Sigmoid colon (tissue), 4 donors: ENCODE data around the gene KCNN1.

Experiments used
- CTCF ChIP-seq, 4 experiments: fragments of 450-650 bp in 3 of 4; fragments of 200-600 bp in 1 of 4; IDR thresholded peaks; one replicate each; pipeline ENCODE4 v1.5.1; 2016 to 2019; ENCODE audit warnings: antibody characterized with exemption in 4 of 4, mild to moderate bottlenecking in 3 of 4, moderate library complexity in 2 of 4
- EP300 ChIP-seq, 4 donors: sonication (generic); formaldehyde crosslinking; IDR thresholded peaks; one replicate each; pipeline ENCODE4 v1.6.1; 2017; ENCODE audit warnings: antibody characterized with exemption in 4 of 4
- POLR2A ChIP-seq, 2 donors: fragments of 450-650 bp; IDR thresholded peaks; one replicate each; pipeline ENCODE4 v1.6.1; 2016; ENCODE audit warnings: antibody characterized with exemption in 2 of 2, mild to moderate bottlenecking in 2 of 2, moderate library complexity in 2 of 2
- POLR2AphosphoS5 ChIP-seq, 4 donors: sonication (generic); formaldehyde crosslinking; IDR thresholded peaks; one replicate each; pipeline ENCODE4 v1.6.1; 2017; ENCODE audit warnings: antibody characterized with exemption in 4 of 4

- TF ChIP-seq CTCF (IDR thresholded peaks at IDR 0.05) (no peak), EP300 (IDR thresholded peaks at IDR 0.05) (no peak), POLR2A (IDR thresholded peaks at IDR 0.05) (no peak), POLR2AphosphoS5 (IDR thresholded peaks at IDR 0.05) (no peak)
Measured at GRCh38 chr19:18002347-18002850, 35.5 kb downstream of the KCNN1 start.
